CD14-positive monocyte (primary cell): ENCODE results near the gene YIPF4. TPM values are rescaled to one million over a fixed set of nuclear protein-coding genes. Genes with fewer than 3 reads are reported as not detected.
"Not testable (repeated sequence)": the region's sequence is repeated elsewhere in the genome, so short reads cannot be mapped to it uniquely, and the experiment has no call there.

Experiments used
- DNase-seq, 3 donors: peaks; one replicate each; pipeline ENCODE4 v3.0.0-alpha.2; 2011 to 2022
- H2AFZ ChIP-seq: 2 replicates; pipeline ENCODE4 v1.6.0; 2012; ENCODE audit warnings: mild to moderate bottlenecking, low read depth, low read length, inconsistent platforms; ENCODE audit not compliant: insufficient read depth, poor library complexity, severe bottlenecking
- H3K27ac ChIP-seq, 2 donors: 1 replicate in 1 of 2; 2 replicates in 1 of 2; pipeline ENCODE4 v1.5.1; 2012 to 2013; ENCODE audit warnings: low read length in 2 of 2, control low read depth in 1 of 2, inconsistent platforms in 1 of 2, low read depth in 1 of 2, mild to moderate bottlenecking in 1 of 2
- H3K27me3 ChIP-seq, 2 donors: one replicate each; pipeline versions ENCODE4 v1.6.0 to v1.6.1; 2011 to 2013; ENCODE audit warnings: low read length in 2 of 2; ENCODE audit not compliant: control insufficient read depth in 2 of 2, insufficient read depth in 2 of 2
- H3K36me3 ChIP-seq, 2 donors: replicated peaks in 1 of 2; 1 replicate in 1 of 2; 2 replicates in 1 of 2; pipeline versions ENCODE4 v1.5.1 to v1.6.1; 2012 to 2013; ENCODE audit warnings: low read length in 2 of 2, control low read depth in 1 of 2, inconsistent platforms in 1 of 2, mild to moderate bottlenecking in 1 of 2; ENCODE audit not compliant: insufficient read depth in 2 of 2, control insufficient read depth in 1 of 2
- H3K4me1 ChIP-seq, 2 donors: 1 replicate in 1 of 2; 2 replicates in 1 of 2; pipeline versions ENCODE4 v1.5.1 to v1.6.1; 2012 to 2013; ENCODE audit warnings: low read length in 2 of 2, control low read depth in 1 of 2, inconsistent platforms in 1 of 2, mild to moderate bottlenecking in 1 of 2, moderate library complexity in 1 of 2; ENCODE audit not compliant: insufficient read depth in 2 of 2, control insufficient read depth in 1 of 2
- H3K4me2 ChIP-seq: replicated peaks from 2 replicates; pipeline ENCODE3; 2012; ENCODE audit warnings: low read length, moderate library complexity, mild to moderate bottlenecking; ENCODE audit not compliant: poor library complexity, severe bottlenecking; ENCODE audit errors: extremely low read depth
- H3K4me3 ChIP-seq, 3 experiments: fragments of 200-600 bp in 1 of 3; sonication (generic) in 1 of 3; replicated peaks in 1 of 3; 1 replicate in 2 of 3; 2 replicates in 1 of 3; pipeline ENCODE4 v1.5.1; 2011 to 2013; ENCODE audit warnings: low read length in 3 of 3, mild to moderate bottlenecking in 3 of 3, control low read depth in 2 of 3, low read depth in 2 of 3, inconsistent platforms in 1 of 3, moderate library complexity in 1 of 3
- H3K79me2 ChIP-seq: 2 replicates; pipeline ENCODE4 v1.6.0; 2012; ENCODE audit warnings: mild to moderate bottlenecking, control low read depth, inconsistent platforms, low read length, moderate library complexity; ENCODE audit not compliant: insufficient read depth
- H3K9ac ChIP-seq: 2 replicates; pipeline ENCODE4 v1.6.0; 2017; ENCODE audit warnings: low read length, mild to moderate bottlenecking; ENCODE audit not compliant: insufficient read depth, poor library complexity, severe bottlenecking
- H3K9me3 ChIP-seq, 2 donors: replicated peaks in 1 of 2; 1 replicate in 1 of 2; 2 replicates in 1 of 2; pipeline versions ENCODE4 v1.5.1 to v1.6.1; 2012 to 2013; ENCODE audit warnings: low read length in 2 of 2, control low read depth in 1 of 2; ENCODE audit not compliant: control insufficient read depth in 1 of 2, insufficient read depth in 1 of 2
- H4K20me1 ChIP-seq: 2 replicates; pipeline ENCODE4 v1.6.0; 2012; ENCODE audit warnings: mild to moderate bottlenecking, low read length, control low read depth, moderate library complexity; ENCODE audit not compliant: insufficient read depth
- H3K27ac Mint-ChIP-seq, 7 donors: one replicate each; pipeline ENCODE4 v1.8.0; 2020; ENCODE audit warnings: mild to moderate bottlenecking in 7 of 7, mixed read lengths in 7 of 7, moderate library complexity in 6 of 7, inconsistent platforms in 2 of 7
- H3K27me3 Mint-ChIP-seq, 3 donors: one replicate each; pipeline ENCODE4 v1.8.0; 2021 to 2022; ENCODE audit warnings: low read depth in 3 of 3, mild to moderate bottlenecking in 3 of 3, mixed read lengths in 3 of 3, moderate library complexity in 3 of 3, inconsistent platforms in 1 of 3
- H3K36me3 Mint-ChIP-seq, 2 donors: one replicate each; pipeline ENCODE4 v1.8.0; 2020; ENCODE audit warnings: mixed read lengths in 2 of 2, inconsistent platforms in 1 of 2, mild to moderate bottlenecking in 1 of 2
- H3K4me1 Mint-ChIP-seq: one replicate; pipeline ENCODE4 v1.8.0; 2020; ENCODE audit warnings: mild to moderate bottlenecking, mixed read lengths
- H3K4me3 Mint-ChIP-seq, 2 donors: one replicate each; pipeline ENCODE4 v1.8.0; 2020; ENCODE audit warnings: mild to moderate bottlenecking in 2 of 2, mixed read lengths in 2 of 2, moderate library complexity in 1 of 2
- H3K9me3 Mint-ChIP-seq, 7 donors: one replicate each; pipeline ENCODE4 v1.8.0; 2020 to 2022; ENCODE audit warnings: mixed read lengths in 7 of 7, mild to moderate bottlenecking in 6 of 7, moderate library complexity in 6 of 7, inconsistent platforms in 2 of 7
- WGBS: methylation state at CpG from one replicate; pipeline ENCODE4 v1.1.5; 2013; ENCODE audit warnings: missing lambda C conversion rate; ENCODE audit not compliant: insufficient coverage; 5-methylcytosine and 5-hydroxymethylcytosine counted together
- intact Hi-C, 2 donors: fragments of 100-400 bp; cut with micrococcal nuclease; formaldehyde crosslinking; loops; one replicate each; pipeline versions ENCODE4 v1.15.0 to v1.15.1; 2023
- polyA plus RNA-seq, 3 donors: library from polyadenylated mRNA; depleted of rRNA in 1 of 3; unstranded in 2 of 3; stranded (reverse) in 1 of 3; fragments of 300-500 nt in 2 of 3; fragments of >200 nt in 1 of 3; fragmentation: Illumina TruSeq in 2 of 3; gene quantifications; 1 replicate in 2 of 3; 2 replicates in 1 of 3; pipeline ENCODE4 v1.2.3, GENCODE V29; 2012 to 2021
- TF ChIP-seq, protein P1 (sequence below): fragments of 200-600 bp; IDR thresholded peaks from one replicate; pipeline ENCODE4 v1.8.0; 2022; ENCODE audit warnings: antibody characterized with exemption, mild to moderate bottlenecking

The YIPF4 gene
- polyA plus RNA-seq, 3 donors: 1.5 to 25.7 (median 20.0) TPM

DNA sequence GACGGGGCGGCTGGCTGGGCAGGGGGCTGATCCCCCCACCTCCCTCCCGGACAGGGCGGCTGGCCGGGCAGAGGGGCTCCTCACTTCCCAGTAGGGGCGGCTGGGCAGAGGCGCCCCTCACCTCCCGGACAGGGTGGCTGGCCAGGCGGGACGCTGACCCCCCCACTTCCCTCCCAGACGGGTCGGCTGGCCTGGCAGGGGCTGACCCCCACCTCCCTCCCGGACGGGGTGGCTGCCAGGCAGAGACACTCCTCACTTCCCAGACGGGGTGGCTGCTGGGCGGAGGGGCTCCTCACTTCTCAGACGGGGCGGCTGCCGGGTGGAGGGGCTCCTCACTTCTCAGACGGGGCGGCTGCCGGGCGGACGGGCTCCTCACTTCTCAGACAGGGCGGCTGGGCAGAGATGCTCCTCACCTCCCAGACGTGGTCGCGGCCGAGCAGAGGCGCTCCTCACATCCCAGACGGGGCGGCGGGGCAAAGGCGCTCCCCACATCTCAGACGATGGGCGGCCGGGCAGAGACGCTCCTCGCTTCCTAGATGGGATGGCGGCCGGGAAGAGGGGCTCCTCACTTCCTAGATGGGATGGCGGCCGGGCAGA is 16.4 kb downstream of the YIPF4 start:
- DNase-seq, H3K9me3 Mint-ChIP-seq, intact Hi-C loops, H3K27me3 Mint-ChIP-seq, H3K9me3 ChIP-seq, H2AFZ ChIP-seq, H3K27me3 ChIP-seq, H3K4me3 ChIP-seq, H3K27ac ChIP-seq, H3K4me2 ChIP-seq, H3K9ac ChIP-seq, H3K4me3 Mint-ChIP-seq, H3K4me1 Mint-ChIP-seq: not testable (repeated sequence)
- Histone ChIP-seq H3K36me3 (peaks cover 33 to 46% of the 10 kb centered on the region in 2 donors), H3K79me2 (peaks cover 30% of the 10 kb centered on the region), H4K20me1 (peaks cover 11% of the 10 kb centered on the region), H3K4me1 (peaks cover 1 to 14% of the 10 kb centered on the region in 2 donors)
- Mint-ChIP-seq H3K27ac (peak overlapping the region in 1 of 7 donors; percentile 46), H3K36me3 (peaks cover 41 to 66% of the 10 kb centered on the region in 2 donors)
- 98% methylated on average over 8 of the region's 43 CpGs for WGBS

DNA sequence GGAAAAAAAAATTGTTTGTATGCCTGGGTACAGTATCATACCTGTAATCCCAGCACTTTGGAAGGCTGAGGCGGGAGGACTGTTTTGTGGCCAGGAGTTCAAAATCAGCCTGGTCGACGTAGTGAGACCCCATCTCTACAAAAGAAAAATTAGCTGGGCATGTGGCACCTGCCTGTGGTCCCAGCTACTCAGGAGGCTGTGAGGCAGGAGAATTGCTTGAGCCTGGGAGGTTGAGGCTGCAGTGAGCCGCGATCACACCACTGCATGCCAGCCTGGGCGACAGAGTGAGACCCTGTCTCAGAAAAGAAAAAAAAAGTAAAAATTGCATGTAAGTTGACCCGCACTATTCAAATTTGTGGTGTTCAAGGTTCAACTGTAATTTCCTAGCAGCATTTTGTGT is 32.9 kb downstream of the YIPF4 start:
- TF ChIP-seq, protein P1, sequence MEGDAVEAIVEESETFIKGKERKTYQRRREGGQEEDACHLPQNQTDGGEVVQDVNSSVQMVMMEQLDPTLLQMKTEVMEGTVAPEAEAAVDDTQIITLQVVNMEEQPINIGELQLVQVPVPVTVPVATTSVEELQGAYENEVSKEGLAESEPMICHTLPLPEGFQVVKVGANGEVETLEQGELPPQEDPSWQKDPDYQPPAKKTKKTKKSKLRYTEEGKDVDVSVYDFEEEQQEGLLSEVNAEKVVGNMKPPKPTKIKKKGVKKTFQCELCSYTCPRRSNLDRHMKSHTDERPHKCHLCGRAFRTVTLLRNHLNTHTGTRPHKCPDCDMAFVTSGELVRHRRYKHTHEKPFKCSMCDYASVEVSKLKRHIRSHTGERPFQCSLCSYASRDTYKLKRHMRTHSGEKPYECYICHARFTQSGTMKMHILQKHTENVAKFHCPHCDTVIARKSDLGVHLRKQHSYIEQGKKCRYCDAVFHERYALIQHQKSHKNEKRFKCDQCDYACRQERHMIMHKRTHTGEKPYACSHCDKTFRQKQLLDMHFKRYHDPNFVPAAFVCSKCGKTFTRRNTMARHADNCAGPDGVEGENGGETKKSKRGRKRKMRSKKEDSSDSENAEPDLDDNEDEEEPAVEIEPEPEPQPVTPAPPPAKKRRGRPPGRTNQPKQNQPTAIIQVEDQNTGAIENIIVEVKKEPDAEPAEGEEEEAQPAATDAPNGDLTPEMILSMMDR: no peak
- Mint-ChIP-seq H3K27me3 (peaks cover 0 to 2% (median 0%) of the 10 kb centered on the region in 3 donors), H3K4me1 (no peaks in the 10 kb centered on the region), H3K4me3 (no peak overlapping the region), H3K27ac (peak overlapping the region in 1 of 7 donors; percentile 48), H3K9me3 (peaks cover 0 to 2% (median 0%) of the 10 kb centered on the region in 7 donors), H3K36me3 (peaks cover 22 to 55% of the 10 kb centered on the region in 2 donors)
- Histone ChIP-seq H2AFZ (no peak overlapping the region), H3K9ac (no peak overlapping the region), H3K9me3 (no peaks in the 10 kb centered on the region), H3K4me2 (no peak overlapping the region), H3K36me3 (peaks cover 42 to 56% of the 10 kb centered on the region in 2 donors), H3K27me3 (no peaks in the 10 kb centered on the region), H3K27ac (no peak overlapping the region), H3K4me1 (no peaks in the 10 kb centered on the region), H3K4me3 (no peak overlapping the region), H3K79me2 (no peaks in the 10 kb centered on the region), H4K20me1 (no peaks in the 10 kb centered on the region)
- intact Hi-C loops: no loop called here
- no peak for DNase-seq
- 100% methylated on average over 4 of the region's 7 CpGs for WGBS
